Activated CD4-positive, alpha-beta T cell treated with anti-CD3 and anti-CD28 coated beads for 48 hours (primary cell): Measurements from ENCODE around the gene KIDINS220.

ENCODE experiments used
- DNase-seq: peaks from one replicate; pipeline ENCODE4 v3.0.0-alpha.2; 2020

KIDINS220 gene

DNA sequence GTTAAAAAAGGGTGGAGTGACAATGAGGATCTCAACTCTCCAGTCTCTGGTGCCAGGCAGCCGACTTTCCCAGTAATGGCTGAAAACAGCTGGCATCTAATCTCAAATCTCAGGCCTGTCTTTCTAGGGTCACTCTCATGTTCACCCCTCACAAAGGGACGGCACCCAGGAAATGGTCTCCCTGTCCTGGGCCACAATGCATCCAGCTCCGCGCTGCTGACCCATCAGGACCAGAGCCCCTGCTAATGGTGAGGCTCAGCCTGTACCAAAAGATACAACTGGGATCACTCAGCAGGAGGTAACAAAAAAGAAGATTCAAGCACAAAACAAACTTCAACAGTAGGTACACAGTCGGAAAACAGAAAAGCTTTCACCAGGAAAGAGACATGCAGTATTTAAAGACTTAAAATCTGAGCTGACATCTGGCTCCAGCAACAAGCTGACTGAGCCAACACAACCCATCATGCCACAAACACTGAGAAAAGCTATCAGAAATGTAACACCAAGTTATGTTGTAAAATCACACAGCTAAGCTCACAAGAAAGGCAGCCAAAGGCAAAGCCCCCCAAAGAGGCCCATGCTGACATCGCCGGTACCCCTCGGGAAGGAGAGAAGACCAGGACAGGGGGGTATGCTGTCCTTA lies 13.6 kb upstream of the KIDINS220 start:
- no peak for DNase-seq

DNA sequence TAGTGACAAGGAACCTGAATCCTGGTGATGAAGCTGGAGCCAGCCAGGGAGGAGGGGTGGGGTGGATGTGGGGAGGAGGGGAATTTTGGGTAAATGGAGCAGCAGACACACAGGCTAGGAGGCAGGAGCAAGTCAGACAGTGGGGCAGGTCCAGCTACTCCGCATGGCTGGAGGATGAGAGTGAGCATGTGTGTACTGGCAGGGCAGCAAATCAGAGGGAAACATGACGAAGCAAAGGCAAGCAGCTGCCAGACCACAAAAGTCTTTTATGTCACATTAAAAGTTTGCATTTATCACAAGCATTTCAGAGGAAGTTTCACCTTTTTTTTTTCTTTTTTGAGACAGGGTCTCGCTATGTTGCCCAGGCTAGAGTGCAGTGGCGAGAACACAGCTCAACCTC lies 11.9 kb upstream of the KIDINS220 start:
- DNase-seq, result no peak

DNA sequence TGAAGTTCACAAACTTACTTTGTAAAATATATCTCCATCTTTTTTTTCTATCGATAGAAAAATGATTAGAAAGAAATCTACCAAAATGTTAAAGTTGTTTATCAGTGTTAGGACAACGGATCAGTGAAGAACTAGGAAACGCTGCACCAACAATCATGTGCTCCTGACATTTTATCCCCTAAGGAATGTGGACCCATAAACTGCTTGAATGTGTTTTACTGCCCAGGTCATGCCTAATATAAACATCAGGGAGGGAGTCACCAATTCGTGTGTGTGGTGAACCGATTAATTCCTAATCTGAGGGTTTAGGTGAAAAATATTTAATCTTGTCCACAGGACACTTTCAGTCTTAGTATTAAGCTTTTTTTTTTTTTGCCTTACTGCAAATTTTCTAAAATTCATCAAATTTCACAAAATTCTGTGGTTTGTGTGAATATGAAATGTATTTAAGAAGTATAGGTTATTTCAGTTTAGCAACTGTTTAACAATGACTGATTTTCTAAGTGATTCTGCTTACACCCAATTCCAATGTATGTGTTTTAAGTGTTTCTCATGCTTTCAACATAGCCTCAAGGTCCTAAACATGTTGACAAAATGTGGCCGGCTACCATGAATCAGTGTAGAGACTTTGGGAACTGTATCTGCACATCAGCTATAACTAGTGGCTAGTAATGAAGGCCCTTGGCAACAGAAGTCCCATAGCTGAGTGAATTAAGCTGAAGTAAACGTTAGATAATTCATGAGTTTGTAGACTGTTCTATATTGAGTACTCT lies 11.1 kb upstream of the KIDINS220 start:
- DNase-seq, result no peak

DNA sequence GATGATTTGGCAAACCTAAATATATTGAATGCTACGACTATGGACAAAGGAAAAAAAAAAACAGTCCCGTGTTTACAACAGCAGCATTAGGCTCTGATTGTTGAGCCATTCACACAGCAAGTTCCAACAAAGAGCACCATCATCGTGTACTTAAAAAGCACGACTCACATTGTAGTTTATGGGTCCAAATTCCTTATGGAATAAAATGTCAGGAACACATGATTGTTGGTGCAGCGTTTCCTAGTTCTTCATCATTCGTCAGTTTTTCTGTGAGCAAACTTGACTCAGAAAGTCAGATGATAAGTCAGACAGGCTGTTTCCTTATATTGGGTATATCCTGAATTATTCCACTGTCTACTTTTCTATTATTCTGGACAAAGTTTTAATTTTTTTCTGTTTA lies 10.0 kb upstream of the KIDINS220 start:
- DNase-seq, result no peak

DNA sequence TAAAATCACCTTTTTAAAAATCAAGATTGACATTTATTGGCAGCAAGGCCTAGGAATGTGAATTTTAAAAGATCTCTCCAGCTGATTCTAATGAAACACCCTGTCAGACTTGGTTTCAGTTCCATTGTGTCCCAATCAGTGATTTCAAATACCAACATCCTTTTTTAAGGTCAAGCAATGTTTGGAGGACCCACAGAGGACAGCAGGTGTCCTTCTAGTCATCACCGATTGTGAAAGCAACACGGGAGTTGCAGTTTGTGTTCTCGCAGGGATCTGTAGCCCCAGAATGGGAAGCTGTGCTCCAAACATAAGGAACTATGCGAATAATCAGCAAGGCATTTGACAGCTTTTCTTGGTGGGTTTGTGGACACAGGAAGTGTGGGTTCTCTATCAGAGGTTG lies 4.5 kb upstream of the KIDINS220 start:
- no peak for DNase-seq

DNA sequence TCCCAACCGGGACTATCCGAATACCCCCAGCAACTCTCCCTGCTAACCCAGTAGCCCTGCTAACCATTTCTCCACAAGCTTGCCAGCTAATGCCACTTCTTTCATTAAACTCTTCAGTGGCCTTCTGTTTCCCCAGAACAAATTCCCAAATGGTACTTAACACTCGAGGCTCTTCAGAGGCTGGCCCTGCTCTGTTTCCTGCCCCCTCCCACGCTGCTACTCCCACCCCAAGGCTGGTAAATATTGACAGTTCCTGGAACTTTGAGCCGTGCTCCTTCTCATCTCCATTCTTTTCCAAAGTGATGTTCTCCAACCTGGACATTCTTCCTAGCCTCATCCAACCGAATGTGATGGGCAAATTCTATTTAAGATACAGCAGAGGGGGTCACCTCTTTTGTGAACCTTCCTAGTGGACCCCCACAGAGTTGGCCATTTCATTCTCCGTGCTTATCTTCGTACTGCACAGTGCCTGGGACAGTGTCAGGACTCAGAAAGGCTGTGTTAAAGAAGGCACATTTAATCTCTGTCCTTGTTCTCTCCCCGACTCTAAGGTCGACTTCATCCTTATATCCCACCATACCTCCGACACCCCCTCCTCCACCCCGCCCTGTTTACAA lies 3.2 kb upstream of the KIDINS220 start:
- no peak for DNase-seq

DNA sequence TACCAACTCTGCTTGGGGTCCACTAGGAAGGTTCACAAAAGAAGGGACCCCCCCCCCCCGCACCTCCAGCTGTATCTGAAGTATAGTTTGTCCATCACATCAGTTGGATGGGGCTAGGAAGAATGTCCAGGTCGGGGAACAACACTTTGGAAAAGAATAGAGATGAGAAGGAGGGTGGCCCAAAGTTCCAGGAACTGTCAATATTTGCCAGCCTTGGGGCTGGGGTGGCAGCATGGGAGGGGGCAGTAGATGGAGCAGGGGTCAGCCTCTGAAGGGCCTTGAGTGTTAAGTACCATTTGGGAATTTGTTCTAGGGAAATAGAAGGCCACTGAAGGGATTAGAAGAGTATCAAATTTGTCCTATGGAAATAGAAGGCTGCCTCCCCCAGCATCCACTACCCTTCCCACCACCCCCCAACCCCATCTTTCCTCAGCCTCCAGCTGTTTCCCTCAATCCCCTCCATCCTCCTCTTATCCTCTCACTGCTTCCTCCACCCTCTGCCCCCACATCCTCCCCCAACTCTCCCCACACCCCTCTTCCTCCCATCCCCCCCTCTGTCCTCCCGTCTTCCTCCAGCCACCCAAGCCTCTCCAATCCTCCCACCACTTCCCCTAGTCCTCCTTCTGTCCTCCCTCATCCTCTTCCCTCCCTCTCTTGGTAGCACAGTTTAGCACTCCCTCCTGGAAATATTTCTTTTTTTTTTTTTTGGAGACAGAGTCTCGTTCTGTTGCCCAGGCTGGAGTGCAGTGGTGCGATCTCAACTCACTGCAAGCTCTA lies 2.0 kb upstream of the KIDINS220 start:
- no peak for DNase-seq

DNA sequence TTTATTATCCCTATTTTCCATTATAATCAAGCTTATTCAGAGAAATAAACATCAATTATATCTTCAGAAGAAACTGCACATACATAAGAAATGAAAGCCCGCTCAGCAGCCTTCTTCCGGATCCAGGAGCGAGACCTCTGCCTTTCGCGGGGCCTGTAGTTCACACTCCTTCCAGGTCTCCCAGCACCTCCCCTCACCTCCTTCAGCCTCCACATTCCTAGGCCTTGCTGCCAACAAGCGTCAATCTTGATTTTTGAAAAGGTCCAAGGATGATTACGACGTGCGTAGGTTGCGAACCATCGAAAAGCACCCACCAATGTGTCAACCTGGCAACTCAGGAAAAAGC lies 355 bp upstream of the KIDINS220 start:
- no peak for DNase-seq

DNA sequence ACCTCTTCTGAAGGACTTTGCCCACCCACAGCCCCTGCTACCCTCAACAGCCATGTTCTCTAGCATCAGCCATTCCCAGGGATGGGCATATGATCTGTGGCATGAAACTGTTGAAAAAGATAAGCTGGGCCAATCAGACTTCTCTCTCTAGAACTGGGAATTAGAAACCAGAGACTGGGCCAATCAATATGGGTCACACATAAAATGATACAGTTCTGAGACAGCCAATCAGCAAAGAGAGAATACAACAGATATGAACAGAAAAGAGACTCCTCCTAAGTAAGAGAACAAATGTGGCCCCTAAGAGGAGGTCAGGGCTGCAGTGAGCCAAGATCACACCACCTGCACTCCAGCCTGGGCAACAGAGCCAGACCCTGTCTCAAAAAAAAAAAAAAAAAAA lies 2.1 kb downstream of the KIDINS220 start:
- DNase-seq, result no peak

DNA sequence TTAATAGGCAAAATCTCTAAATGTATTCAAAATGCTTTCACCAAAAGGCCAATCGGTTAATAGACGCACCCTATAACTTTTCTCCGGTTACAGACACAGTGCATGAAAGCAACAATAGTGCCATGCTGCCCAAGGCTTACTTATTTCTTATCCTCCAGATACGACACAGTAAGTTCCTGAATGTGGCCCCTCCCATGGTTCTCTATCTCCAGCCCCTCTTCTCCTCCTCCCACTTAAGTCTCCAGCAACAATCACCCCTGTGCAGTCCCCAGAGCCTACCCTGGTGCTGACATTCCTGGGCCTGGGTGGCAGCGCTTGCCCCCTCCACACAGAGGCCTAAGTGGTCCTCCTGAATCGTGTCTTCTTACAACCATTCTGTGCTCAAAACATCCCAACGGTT lies 3.6 kb downstream of the KIDINS220 start:
- no peak for DNase-seq

DNA sequence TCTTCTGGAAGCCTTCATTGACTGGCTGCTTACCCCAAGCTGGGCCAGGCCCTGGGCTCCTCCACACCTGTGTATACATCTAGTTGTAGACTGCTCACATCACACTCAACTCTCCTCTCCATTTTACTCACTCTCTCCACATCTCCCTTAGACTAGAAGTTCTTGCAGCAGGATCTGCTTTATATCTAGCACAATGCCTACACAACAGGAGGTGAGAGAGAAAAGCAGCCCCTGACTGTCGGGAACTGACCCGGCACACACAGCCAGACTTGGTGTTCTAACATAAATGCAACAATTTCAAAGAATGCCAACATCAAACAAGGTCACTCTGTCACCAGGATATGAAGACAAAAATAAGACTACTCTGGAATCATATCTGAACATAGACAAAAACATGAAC lies 5.9 kb downstream of the KIDINS220 start:
- DNase-seq, result no peak

DNA sequence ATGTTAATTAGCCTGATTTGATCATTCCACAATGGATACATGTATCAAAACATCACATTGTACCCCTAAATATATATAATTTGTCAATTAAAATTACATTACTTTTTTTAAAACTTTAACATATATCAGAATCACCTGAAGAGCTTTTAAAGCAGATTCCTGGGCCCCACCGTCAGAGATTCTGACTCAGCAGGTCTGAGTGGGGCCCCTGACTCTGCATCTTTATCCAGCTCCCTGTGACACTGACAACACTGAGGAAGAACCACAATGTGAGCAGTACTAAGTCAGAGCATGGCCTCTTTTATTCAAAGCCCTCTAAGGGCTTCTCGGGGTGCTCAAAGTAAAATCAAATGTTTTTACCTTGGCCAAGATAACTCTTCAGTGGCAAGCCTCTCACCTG lies 9.7 kb downstream of the KIDINS220 start:
- DNase-seq, result no peak

DNA sequence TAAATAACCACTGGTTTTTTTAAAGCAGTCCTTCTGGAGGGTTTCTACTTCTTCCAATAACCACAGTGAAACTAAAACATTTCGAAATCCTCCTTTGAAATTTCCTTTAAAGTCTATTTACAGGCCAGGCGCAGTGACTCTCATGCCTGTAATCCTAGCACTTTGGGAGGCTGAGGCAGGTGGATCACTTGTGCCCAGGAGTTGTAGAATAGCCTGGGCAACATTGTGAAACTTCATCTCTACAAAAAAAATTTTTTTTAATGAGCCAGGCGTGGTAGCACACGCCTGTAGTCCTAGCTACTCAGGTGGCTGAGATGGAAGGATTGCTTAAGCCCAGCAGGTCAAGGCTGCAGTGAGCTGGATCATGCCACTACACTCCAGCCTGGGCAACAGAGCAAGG lies 15.2 kb downstream of the KIDINS220 start:
- no peak for DNase-seq

DNA sequence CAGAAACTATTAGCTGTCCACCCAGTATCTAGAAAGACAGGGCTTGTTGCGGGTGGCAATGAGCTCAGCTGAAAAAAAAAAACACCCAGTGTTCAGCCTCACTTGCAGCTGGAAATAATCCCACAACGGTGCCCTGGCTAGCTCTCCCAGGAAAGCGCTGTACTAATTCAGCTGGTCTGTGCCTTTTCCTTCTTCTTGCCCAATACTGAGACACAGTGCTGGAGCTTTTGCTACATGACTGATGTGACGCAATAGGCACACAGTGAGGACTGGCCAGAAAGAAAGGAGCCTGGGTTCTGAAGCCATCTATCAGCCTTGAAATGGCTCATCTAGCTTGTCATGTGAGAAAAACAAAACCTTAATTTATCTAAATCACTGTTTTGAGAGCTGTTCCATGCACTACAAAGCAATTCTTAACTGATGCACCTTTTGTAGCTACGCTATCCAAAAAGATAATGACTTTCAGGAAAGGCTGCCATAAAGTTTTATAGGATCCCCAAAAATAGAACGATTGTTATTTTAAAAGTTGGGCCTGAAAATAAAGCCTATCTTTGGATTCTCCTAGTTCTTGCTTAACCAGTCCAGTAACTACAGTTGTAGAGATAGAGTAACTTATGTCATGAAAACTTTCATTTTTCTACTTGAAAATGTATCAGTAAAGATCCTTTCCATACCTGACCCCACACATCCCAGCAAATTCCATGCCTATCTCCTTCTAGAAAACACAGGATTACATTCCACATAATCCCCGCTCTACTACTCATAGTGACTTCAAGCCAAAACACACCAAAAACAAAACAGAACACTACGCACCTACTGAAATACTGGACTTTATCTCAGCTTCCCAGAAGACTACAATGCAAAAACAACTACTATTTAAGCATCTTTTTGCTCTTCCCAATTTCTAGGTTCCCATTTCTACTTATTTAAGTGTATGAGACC lies 15.9 kb downstream of the KIDINS220 start:
- no peak for DNase-seq

DNA sequence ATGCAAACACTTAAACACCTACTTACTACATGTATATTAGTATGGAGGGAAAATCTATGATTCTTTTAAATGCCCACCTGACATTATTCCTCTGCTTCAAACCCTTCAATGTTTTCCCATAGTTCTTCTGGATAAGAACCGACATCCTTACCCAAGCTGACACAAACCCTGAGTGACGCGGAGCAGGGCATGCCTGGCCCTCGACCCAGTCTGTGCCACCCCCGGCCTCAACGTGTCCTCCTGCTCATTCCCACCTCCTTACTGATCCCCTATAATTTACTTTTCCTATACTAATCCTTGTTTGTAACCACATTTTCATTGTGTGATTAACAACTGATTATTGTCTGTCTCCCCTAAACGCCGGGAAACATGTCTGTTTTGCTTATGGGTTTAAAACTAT lies 17.5 kb downstream of the KIDINS220 start:
- DNase-seq, result no peak

DNA sequence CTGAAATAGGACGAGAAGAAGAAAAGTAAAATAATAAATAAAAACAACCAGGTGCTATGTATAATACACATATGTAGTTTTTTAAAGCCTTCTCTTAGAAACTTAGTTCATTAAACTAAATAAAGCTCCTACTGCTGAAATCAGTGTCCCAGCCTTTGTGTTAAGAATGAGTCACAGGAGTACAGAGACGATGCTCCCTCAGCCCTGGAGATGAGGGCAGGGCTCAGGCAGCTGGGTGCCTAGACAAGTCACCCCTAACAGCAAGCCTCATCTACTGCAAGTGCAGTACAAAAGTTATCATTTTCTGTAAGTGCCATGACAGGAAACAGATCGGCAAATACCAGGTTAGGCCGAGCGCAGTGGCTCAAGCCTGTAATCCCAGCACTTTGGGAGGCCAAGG lies 18.2 kb downstream of the KIDINS220 start:
- DNase-seq, result no peak

DNA sequence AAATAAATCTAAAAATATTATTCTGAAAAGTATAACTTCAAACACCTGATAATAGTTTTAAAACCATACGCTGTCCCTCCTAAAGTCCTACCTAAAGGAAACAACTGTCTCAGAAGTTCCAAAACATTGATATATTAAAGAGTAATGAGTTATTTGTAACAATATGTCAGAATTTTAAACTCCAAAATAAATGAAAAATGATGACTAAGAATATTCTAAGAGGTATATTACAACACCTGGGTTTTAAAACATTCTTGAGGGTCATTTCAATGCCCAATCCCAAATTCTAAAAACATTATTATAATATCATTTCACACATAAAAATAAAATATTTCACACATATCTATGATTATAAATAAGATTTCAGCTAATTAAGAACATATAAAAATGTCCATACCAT lies 20.2 kb downstream of the KIDINS220 start:
- DNase-seq, result no peak

DNA sequence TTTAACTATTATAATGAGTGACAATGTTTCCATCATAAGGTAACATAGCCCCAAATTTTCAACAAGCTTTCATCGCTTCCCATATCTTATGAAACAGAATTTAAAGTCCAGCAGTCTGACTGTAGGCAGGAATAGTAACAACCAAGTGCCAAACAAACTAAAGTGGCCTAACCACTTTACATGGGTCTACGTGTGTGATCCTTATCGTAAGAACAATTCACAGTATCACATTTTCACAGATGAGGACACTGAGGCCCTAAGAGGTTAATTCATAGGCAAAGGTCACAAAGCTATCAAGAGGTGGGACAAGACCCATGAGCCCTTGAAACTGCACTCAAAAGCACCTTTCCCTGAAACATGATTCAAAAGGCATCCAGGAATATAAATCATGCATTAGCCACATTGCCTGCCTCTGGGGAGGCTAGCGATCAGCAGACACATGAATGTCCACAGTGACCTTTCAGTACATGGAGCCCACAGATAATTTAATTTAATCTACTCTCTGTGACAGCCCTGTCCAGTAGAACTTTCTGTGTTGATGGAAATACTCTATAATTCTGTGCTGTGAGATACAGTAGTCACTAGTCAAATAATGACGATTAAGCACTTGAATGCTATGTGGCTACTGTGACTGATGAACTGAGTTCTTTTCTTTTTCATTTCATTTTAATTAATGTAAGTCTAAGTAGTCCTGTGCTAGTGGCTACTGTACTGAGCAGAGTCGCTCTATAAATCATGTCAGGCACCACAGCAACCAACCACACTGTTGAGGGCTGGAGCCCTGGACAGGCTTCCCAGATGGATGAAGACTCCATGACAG lies 30.3 kb downstream of the KIDINS220 start:
- no peak for DNase-seq

DNA sequence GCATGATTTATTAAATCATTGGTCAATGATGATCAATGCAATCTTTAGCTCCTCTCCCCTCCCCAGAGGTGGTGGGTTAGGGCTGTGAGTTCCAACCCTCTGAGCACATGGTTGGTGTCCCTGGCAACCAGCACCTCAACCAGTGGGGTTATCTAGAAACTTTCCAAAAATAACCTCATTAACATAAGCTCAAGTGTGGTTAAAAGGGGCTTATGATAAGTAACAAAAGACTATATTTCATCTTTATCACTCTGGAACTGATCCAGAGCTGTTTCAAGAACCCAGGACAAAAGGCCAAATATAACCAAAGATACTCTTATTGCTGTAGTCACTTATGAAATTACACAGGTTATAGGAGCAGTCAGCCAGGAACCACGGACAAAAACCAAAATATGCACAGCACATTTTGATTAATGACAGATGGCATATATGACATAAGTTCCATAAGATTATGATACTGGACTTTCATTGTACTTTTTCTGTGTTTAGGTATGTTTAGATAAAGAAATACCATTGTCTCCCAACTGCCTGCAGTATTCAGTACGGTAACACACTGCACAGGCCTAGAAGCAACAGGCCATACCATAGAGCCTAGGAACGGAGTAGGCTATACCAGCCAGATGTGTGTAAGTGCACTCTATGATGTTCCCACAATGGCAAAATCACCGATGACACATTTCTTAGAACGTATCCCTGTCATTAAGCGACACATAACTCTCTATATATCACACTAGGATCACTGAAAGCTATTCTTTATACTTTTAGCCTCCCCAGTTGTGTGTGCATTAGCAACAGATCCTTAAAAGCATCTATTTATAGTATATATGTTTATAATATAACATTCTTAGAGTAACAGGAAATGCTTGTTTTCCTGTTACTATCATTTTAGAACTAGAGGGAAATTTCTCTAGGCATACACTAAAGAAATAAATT lies 31.9 kb downstream of the KIDINS220 start:
- DNase-seq, result no peak

DNA sequence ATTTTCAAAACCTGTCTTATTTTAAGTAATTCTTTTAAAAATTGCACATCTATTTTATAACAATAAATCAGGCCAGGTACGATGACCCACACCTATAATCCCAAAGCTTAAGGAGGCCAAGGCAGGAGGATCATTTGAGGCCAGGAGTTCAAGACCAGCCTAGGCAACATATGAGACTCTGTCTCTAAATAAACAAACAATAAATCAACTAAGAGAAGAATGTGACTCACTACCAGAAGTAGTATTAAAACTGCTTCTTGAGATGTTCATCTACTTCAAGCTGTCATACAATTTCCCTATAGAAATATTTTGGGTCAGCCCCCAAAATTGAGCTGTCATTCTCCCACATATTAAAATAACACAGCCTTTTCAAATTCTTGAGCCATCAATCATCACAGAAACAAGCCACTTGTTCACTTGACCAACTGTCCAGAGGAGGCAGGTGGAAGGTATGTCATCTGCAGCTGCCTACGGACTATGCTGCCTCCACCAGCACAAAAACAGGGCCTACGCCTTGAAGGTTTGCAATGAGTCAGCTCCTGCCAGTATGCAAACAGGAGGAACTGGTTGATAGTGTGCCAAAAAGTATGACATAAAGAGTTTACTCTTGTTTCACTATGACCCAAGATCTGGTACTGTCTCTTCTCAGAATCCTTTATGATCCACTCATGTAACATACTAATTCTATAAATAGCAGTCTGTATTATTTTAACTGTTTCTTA lies 33.6 kb downstream of the KIDINS220 start:
- DNase-seq, result peak; percentile 67
